Activated T-helper 1 cell treated with anti-CD3 and anti-CD28 coated beads, Interleukin-12 subunit alpha, Interleukin-12 subunit beta, Interleukin-2, Interleukin-4 antibody, amounts not matched to agents 30 ng/mL and 10 ng/mL and 1 ng/mL, durations not matched to agents 14 hours and 24 hours and 36 hours (primary cell): ENCODE results near the gene API5. TPM values are rescaled to one million over a fixed set of nuclear protein-coding genes. Genes with fewer than 3 reads are reported as not detected.

Experiments
- DNase-seq: peaks from one replicate; pipeline ENCODE4 v3.0.0; 2021; ENCODE audit warnings: low spot score
- H3K27ac Mint-ChIP-seq: one replicate; pipeline ENCODE4 v1.8.0; 2021; ENCODE audit warnings: mild to moderate bottlenecking, mixed read lengths
- H3K27me3 Mint-ChIP-seq: one replicate; pipeline ENCODE4 v1.8.0; 2022; ENCODE audit warnings: mild to moderate bottlenecking, moderate library complexity, mixed read lengths; ENCODE audit not compliant: insufficient read depth
- H3K36me3 Mint-ChIP-seq: one replicate; pipeline ENCODE4 v1.8.0; 2021; ENCODE audit warnings: low read depth, mixed read lengths
- H3K4me1 Mint-ChIP-seq: one replicate; pipeline ENCODE4 v1.8.0; 2021; ENCODE audit warnings: low read depth, mixed read lengths
- H3K4me3 Mint-ChIP-seq: one replicate; pipeline ENCODE4 v1.8.0; 2021; ENCODE audit warnings: mild to moderate bottlenecking, moderate library complexity, mixed read lengths
- H3K9me3 Mint-ChIP-seq: one replicate; pipeline ENCODE4 v1.8.0; 2021; ENCODE audit warnings: mixed read lengths
- intact Hi-C: fragments of 100-400 bp; cut with micrococcal nuclease; formaldehyde crosslinking; loops from one replicate; pipeline ENCODE4 v1.15.1; 2024
- total RNA-seq: library from RNA; stranded (reverse); gene quantifications from 2 replicates; pipeline ENCODE4 v1.2.3, GENCODE V29; 2022

API5 gene
- total RNA-seq = 165 and 167 TPM in 2 replicates

DNA sequence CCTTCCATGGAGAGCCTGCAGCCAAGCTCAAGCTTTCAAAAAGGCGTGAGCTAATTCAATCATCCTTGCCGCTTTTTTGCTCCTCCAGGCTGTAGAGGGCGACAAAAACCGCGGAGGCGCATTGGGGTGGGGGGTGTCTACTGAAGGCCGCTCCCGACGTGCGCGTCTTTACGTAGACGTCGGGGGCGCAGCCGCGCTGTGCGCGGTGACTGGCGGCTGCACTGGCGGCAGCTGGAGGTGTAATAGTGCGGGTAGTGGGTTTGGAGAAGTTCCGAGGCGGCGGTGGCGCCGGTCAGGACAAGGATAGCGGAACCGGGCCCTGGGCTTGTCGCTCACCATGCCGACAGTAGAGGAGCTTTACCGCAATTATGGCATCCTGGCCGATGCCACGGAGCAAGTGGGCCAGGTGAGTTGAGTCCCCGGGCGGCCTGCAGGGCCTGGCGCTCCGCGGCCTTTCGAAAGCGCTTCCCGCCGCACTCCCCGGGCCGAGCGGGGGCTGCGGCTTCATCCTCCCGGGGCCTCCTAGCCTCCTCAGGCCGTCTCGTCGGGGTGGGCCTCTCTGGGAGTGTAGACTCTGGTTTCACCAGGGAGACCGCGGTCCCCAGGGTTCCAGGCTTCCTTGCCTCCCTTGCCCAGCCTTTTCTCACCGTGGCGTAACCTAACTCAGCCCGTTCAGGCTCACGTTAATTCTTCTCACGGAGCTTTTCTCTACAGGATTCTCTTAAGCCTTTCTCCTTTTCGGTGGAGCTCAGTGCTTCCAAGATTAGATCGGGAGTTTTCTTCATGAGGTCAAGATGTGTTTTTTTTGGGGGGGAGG, at the start of gene API5:
Gene API5, plus strand, starts transcription at position 206 of the 817 bp plus-strand sequence. Its CDS starts 132 bp downstream, at position 338.
- Mint-ChIP-seq H3K4me1 (peaks cover 50% of the 10 kb centered on the region), H3K27me3 (peaks cover 2% of the 10 kb centered on the region), H3K36me3 (peaks cover 5% of the 10 kb centered on the region), H3K27ac (peak within 1 kb of the TSS; percentile 93), H3K4me3 (peak within 1 kb of the TSS; percentile 97), H3K9me3 (no peaks in the 10 kb centered on the region)
- peak; percentile 89 for DNase-seq
- intact Hi-C loops = loop anchor here (1.0 to 10.0 kb wide), 11 partner anchors 46 to 1253 kb away; partner anchors contain the start of genes ACCS, CD82, EXT2 and HSD17B12

DNA sequence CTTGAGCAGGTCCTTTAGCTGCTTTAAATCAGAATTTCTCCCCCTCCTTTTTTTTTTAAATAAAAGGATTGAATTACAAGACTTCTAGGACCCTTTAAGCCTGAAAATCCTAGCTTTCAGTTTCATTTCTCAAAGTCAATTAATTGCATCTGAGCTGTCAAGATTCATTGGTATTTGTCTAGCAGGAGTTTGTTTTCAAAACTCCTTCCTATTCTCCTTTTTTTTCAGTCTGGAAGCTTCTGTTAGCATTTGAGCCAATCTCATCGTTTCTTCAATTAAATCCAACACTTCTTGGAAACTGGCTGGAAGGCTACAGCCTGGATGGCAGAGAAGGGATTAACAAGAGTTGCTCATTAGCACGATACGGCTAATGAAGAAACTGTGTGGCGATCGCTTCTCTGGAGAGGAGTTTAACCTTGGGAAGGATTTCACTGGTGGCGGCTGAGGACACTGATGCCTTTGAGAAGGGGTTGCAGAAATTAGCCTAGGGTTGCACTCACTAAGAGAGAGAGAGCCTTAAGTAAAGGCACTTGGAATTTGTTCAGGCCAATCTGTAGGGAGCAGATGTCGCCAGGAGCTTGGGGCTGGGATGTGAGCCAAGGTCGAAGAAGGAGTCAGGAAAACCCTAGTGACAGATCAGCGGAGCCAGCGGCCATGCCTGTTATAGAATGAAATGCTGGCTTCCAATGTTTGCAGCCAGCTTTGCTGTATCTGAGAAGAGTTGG, 43.8 kb upstream of the API5 start:
- no peaks in the 10 kb centered on the region for H3K9me3 Mint-ChIP-seq
- no peaks in the 10 kb centered on the region for H3K36me3 Mint-ChIP-seq
- intact Hi-C loops = no loop called here
- no peak overlapping the region for H3K27ac Mint-ChIP-seq
- DNase-seq = no peak
- H3K4me3 Mint-ChIP-seq = no peak overlapping the region
- H3K4me1 Mint-ChIP-seq = no peaks in the 10 kb centered on the region
- no peaks in the 10 kb centered on the region for H3K27me3 Mint-ChIP-seq

DNA sequence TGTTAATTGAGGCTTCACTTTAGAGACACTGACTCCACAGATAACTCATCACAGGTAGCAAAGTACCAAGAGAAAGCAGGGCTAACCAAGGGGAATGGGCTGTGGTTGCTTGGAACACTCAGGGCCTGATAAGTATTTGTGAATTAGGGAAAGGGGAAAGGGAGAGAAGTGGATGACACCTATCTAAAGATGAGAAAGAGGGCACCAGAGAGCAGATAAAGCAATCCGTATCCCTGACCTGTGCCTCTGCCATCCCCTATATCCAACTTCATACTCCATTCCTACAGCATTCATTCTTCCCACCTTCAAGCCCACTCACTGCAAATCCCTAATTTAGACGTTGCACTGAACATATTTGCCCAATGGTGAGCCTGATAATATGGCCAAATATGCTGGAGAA, 43.0 kb upstream of the API5 start:
- intact Hi-C loops = no loop called here
- DNase-seq = no peak
- Mint-ChIP-seq H3K27me3 (no peaks in the 10 kb centered on the region), H3K4me3 (no peak overlapping the region), H3K9me3 (no peaks in the 10 kb centered on the region), H3K4me1 (no peaks in the 10 kb centered on the region), H3K36me3 (no peaks in the 10 kb centered on the region), H3K27ac (no peak overlapping the region)

DNA sequence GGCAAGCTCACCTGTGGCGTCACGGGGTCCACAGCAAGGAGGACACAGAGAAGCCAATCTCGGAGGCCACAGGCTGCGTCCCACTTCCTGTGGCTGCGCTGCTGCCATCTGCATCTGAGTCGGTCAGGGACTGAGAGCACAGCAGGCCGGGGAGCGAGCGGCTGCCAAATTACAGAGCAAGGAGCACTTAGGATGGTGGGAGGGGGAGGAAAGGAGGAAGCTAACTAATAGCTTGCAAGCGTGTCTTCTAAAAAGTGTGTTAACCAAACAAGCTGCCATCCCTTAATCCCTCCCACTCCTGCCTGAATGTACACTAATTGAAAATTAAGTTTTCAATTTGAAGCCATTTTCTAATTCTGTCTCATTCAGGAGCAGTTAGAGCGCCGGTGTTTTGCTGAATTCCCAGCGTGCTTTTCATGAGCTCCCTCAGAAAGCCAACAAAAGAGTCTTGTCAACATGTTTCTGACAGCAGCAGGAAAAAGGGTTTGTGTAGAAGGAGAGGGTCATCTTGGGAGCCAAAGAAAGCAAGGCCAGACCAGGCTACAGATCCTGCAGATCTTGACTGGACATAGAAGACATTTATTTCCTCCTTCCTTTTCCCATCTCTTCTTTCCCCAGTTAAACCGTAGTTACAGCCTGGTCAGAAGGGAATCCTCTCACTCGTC, 42.4 kb upstream of the API5 start:
- Mint-ChIP-seq H3K4me1 (no peaks in the 10 kb centered on the region), H3K27ac (no peak overlapping the region), H3K9me3 (no peaks in the 10 kb centered on the region), H3K27me3 (no peaks in the 10 kb centered on the region), H3K36me3 (no peaks in the 10 kb centered on the region), H3K4me3 (no peak overlapping the region)
- intact Hi-C loops = no loop called here
- no peak for DNase-seq

DNA sequence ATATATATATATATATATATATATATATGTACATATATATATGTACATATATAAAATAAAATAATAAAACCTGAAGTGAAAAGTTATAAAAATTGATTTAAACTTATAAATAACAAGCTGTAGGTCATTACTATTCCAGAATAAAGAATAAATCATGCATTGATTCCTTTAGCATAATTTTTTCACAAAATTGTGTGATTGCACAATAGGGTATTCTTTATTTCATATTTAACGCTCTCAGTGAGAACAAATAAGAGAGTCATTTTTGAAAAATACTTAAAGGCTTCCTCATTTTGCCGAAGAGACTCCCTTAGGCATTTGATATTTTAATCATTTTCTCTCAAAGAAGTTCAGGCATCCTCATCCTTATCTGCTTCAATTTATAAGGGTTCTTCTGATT, 41.3 kb upstream of the API5 start:
- Mint-ChIP-seq H3K9me3 (no peaks in the 10 kb centered on the region), H3K4me3 (no peak overlapping the region)

DNA sequence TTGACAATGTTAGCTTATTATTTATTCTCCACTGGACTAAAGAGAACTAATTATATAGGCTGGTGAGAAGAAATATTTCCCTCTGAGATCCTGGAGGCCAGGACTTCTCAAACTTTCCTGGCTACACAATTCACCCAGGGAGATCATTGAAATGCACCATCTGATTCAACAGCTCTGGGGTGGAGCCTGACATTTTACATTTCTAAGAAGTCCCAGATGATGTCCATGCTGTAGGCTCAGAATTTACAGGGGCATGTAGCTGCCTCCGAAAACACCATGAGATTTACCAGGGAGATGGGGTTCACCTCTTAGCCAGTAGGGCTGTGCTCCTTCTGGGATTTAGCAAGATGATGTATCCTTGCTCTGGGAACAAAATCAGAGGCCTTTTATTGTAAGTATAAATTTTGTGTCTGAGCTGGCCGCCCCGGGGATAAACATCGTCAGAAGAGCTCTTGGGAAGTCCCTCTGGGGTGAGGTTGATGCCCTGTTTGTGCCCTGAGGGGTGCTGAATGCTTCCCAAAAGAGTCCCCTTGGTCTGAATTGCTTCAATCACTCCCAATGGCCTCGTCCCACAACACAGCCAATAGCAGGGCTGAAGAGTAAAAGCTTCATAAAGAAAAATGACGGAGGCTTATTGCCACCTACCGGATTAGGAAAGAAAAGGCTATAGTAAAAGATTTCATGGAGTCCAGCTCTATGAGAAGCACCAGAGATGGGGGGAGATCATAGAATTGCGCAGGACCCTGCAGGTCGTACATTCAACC, 33.4 kb upstream of the API5 start:
- Mint-ChIP-seq H3K4me1 (no peaks in the 10 kb centered on the region), H3K36me3 (no peaks in the 10 kb centered on the region), H3K27me3 (no peaks in the 10 kb centered on the region), H3K4me3 (no peak overlapping the region), H3K9me3 (no peaks in the 10 kb centered on the region), H3K27ac (no peak overlapping the region)
- no peak for DNase-seq
- intact Hi-C loops = no loop called here

More for the DNA sequence above, 41.3 kb upstream of the API5 start:
- H3K36me3 Mint-ChIP-seq = no peaks in the 10 kb centered on the region
- intact Hi-C loops = no loop called here
- no peak overlapping the region for H3K27ac Mint-ChIP-seq
- no peaks in the 10 kb centered on the region for H3K4me1 Mint-ChIP-seq
- H3K27me3 Mint-ChIP-seq = no peaks in the 10 kb centered on the region
- no peak for DNase-seq

DNA sequence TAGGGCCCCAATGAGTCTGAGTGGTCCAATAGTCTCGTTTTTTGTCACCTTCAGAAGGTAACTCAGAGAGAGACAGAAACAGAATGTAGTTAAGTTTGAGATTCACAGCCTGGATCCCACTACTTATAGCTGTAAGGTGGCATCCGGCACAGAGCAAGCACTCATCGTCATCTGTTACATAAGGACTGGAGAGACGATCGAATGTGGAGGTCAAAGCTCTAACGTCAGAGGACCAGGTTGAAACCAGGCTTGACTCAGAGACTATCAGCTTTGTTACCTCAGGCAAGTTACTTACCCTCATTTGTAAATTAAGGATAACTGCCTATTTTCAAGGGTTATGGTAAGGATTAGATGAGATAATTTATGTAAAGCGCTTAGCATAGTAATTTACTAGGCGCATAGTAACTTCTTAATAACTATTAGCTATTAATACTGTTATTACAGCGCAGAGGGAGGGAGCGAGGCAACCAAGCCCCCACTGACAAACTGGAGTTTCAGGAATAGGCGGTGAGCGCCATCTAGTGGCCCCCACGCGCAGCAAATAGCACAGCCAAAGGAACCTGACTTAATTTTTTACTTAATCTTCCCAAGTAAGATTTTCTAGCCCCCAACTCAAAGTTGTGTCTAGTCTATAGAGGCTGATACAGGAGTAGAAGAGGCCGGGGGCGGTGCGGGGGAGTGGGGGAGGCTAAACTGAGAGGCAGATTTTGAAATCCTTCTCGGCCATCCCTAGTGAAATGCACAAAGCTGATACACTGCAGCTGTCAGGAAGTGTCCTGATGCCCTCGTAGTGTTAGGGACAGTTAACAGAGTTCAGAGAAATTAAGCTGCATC, 29.0 kb upstream of the API5 start:
- intact Hi-C loops = loop anchor here (2.0 kb wide), 2 partner anchors 512 to 1822 kb away; no protein-coding TSS in a partner anchor

DNA sequence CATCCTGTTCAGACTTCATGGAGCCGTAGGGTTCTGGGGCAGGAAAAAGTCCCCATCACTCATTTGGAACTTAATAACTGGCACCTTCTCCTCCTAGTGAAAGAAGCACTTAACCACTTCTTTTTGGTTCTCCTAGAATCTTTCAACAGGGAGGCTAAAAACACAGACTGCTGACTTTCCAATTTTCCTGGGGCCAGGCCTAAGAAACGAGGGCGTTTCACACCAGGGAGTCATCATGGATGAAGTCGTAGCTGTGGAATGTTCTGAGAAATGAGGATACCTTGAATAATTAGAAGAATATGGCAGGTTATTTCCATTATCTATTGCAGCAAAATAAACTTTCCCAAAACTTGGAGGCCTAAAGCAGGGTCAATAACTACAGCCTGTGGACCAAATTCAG, 26.0 kb upstream of the API5 start:
- Mint-ChIP-seq H3K9me3 (no peaks in the 10 kb centered on the region), H3K4me3 (no peak overlapping the region), H3K27ac (no peak overlapping the region), H3K4me1 (no peaks in the 10 kb centered on the region), H3K36me3 (no peaks in the 10 kb centered on the region), H3K27me3 (no peaks in the 10 kb centered on the region)
- no peak for DNase-seq
- intact Hi-C loops = no loop called here

More for the DNA sequence above, 29.0 kb upstream of the API5 start:
- Mint-ChIP-seq H3K36me3 (no peaks in the 10 kb centered on the region), H3K9me3 (no peaks in the 10 kb centered on the region), H3K4me1 (no peaks in the 10 kb centered on the region), H3K27ac (no peak overlapping the region), H3K4me3 (no peak overlapping the region), H3K27me3 (no peaks in the 10 kb centered on the region)
- peak; percentile 1 for DNase-seq

DNA sequence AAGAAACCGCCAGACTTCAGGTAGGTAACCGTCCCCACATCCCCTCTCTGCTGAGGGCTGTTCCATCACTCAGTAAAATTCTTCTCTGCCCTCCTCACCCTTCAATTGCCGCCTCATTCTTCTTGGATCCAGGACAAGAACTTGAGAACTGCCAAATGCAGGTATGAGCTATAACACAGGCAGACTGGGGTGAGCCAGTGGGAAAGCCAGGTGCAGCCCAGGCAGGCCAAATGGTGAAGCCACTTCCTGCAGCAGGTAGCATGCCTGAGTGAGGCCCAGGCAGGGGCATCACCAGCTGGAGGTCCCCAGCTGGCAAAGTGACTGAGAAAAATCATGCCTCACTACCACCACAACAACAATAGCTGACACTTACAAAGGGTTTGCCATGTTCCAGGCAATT, 22.4 kb upstream of the API5 start:
- intact Hi-C loops = no loop called here
- Mint-ChIP-seq H3K36me3 (no peaks in the 10 kb centered on the region), H3K27me3 (no peaks in the 10 kb centered on the region), H3K4me1 (no peaks in the 10 kb centered on the region), H3K9me3 (no peaks in the 10 kb centered on the region), H3K27ac (no peak overlapping the region), H3K4me3 (no peak overlapping the region)
- no peak for DNase-seq

DNA sequence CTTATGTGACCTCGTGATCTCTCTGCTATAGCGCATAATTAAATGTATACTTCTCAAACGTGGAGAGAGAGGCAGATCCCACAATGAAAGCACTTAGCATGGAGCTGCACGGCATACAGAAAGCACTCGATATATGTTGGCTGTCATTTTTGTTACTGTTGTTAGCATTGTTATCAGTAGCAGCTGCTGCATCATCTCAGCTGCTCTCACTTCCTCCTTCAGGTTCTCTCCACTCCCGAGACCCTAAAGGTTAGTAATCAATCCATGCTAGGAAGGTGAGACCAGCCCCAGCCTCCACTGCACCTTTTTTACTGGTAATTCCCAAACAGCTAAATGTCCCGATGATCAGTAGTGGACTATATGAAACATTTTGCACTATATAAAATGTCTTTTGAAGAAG, 13.4 kb upstream of the API5 start:
- H3K4me3 Mint-ChIP-seq = no peak overlapping the region
- intact Hi-C loops = no loop called here
- H3K4me1 Mint-ChIP-seq = no peaks in the 10 kb centered on the region
- H3K9me3 Mint-ChIP-seq = peaks cover 19% of the 10 kb centered on the region
- no peak for DNase-seq
- no peak overlapping the region for H3K27ac Mint-ChIP-seq
- peaks cover 5% of the 10 kb centered on the region for H3K27me3 Mint-ChIP-seq
- H3K36me3 Mint-ChIP-seq = no peaks in the 10 kb centered on the region

DNA sequence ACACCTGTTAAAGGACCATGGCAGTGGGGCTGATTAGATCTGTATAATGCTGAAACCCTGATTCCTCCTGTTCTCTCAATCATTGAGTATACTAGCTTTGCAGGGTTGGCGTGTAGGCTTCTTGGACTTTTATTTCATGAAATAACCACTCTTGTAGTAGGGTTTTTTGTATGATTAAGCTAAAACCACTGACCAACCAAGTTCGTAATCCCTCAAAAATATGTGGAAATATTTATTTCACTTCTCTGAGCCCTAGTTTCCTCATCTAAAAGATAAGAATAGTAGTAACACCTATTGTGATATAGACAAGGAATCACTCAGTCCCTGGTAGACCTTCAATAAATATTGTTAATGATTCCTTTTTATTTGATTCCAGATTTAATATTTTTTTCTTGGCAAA, 4.2 kb downstream of the API5 start:
- no peaks in the 10 kb centered on the region for H3K9me3 Mint-ChIP-seq
- DNase-seq = no peak
- H3K27me3 Mint-ChIP-seq = no peaks in the 10 kb centered on the region
- intact Hi-C loops = loop anchor here (2.0 to 10.0 kb wide), 3 partner anchors 17 to 1249 kb away; partner anchors contain the start of genes ACCS and CD82
- H3K4me3 Mint-ChIP-seq = no peak overlapping the region
- H3K27ac Mint-ChIP-seq = no peak overlapping the region
- peaks cover 12% of the 10 kb centered on the region for H3K36me3 Mint-ChIP-seq
- peaks cover 51% of the 10 kb centered on the region for H3K4me1 Mint-ChIP-seq

DNA sequence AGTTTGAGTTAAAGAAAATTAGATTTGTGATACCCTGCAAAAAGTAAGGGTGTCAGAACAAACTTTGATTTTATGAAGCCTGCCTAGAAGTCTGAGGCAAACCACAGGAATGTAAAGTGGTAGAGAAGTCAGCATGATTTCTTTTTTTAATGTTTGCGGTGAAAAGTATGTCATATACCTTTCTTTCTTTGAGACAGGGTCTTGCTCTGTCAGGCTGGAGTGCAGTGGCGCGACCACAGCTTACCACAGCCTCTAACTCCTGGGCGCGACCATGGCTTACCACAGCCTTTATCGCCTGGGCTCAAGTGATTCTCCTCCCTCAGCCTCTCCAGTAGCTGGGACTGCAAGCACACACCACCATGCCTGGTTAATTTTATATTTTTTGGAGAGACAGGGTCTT, 4.7 kb downstream of the API5 start:
- Mint-ChIP-seq H3K27me3 (no peaks in the 10 kb centered on the region), H3K27ac (no peak overlapping the region), H3K4me3 (no peak overlapping the region), H3K9me3 (no peaks in the 10 kb centered on the region), H3K4me1 (peaks cover 49% of the 10 kb centered on the region), H3K36me3 (peaks cover 13% of the 10 kb centered on the region)
- intact Hi-C loops = loop anchor here (2.0 to 10.0 kb wide), 3 partner anchors 16 to 1248 kb away; partner anchors contain the start of genes ACCS and CD82
- no peak for DNase-seq
